ENCODE measurements around the gene RYR2. TPM values are rescaled to one million over a fixed set of nuclear protein-coding genes. Genes with fewer than 3 reads are reported as not detected.
A peak's percentile ranks its signal among the peaks of the same experiment; 100 is the strongest.

RYR2 gene
- total and polyA plus RNA-seq, 9 of the 15 experiments (the other 6 are each of a cell fraction or from before 2014, with no cell fraction given), result 0.03 to 0.42 (median 0.14) TPM

DNA sequence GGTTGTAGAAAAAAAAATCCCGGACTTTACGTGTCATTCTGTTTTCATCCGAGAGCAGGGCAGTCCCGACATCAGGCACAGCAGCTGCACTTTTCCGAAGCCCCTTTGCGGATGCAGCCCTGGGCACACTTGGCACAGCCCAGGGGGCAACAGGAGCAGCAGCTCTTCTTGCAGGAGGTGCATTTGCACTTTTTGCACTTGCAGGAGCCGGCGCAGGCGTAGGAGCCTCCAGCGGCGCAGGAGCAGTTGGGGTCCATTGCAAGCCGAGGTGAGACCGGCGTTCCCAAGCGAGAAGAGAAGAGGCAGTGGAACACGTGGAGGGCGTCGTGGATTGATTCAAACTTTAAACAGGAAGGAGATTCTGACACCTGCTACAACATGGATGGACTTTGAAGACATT lies 37.9 kb upstream of the RYR2 start, which contains the start of gene MT1HL1 (continued):
- TF ChIP-seq, protein P1, sequence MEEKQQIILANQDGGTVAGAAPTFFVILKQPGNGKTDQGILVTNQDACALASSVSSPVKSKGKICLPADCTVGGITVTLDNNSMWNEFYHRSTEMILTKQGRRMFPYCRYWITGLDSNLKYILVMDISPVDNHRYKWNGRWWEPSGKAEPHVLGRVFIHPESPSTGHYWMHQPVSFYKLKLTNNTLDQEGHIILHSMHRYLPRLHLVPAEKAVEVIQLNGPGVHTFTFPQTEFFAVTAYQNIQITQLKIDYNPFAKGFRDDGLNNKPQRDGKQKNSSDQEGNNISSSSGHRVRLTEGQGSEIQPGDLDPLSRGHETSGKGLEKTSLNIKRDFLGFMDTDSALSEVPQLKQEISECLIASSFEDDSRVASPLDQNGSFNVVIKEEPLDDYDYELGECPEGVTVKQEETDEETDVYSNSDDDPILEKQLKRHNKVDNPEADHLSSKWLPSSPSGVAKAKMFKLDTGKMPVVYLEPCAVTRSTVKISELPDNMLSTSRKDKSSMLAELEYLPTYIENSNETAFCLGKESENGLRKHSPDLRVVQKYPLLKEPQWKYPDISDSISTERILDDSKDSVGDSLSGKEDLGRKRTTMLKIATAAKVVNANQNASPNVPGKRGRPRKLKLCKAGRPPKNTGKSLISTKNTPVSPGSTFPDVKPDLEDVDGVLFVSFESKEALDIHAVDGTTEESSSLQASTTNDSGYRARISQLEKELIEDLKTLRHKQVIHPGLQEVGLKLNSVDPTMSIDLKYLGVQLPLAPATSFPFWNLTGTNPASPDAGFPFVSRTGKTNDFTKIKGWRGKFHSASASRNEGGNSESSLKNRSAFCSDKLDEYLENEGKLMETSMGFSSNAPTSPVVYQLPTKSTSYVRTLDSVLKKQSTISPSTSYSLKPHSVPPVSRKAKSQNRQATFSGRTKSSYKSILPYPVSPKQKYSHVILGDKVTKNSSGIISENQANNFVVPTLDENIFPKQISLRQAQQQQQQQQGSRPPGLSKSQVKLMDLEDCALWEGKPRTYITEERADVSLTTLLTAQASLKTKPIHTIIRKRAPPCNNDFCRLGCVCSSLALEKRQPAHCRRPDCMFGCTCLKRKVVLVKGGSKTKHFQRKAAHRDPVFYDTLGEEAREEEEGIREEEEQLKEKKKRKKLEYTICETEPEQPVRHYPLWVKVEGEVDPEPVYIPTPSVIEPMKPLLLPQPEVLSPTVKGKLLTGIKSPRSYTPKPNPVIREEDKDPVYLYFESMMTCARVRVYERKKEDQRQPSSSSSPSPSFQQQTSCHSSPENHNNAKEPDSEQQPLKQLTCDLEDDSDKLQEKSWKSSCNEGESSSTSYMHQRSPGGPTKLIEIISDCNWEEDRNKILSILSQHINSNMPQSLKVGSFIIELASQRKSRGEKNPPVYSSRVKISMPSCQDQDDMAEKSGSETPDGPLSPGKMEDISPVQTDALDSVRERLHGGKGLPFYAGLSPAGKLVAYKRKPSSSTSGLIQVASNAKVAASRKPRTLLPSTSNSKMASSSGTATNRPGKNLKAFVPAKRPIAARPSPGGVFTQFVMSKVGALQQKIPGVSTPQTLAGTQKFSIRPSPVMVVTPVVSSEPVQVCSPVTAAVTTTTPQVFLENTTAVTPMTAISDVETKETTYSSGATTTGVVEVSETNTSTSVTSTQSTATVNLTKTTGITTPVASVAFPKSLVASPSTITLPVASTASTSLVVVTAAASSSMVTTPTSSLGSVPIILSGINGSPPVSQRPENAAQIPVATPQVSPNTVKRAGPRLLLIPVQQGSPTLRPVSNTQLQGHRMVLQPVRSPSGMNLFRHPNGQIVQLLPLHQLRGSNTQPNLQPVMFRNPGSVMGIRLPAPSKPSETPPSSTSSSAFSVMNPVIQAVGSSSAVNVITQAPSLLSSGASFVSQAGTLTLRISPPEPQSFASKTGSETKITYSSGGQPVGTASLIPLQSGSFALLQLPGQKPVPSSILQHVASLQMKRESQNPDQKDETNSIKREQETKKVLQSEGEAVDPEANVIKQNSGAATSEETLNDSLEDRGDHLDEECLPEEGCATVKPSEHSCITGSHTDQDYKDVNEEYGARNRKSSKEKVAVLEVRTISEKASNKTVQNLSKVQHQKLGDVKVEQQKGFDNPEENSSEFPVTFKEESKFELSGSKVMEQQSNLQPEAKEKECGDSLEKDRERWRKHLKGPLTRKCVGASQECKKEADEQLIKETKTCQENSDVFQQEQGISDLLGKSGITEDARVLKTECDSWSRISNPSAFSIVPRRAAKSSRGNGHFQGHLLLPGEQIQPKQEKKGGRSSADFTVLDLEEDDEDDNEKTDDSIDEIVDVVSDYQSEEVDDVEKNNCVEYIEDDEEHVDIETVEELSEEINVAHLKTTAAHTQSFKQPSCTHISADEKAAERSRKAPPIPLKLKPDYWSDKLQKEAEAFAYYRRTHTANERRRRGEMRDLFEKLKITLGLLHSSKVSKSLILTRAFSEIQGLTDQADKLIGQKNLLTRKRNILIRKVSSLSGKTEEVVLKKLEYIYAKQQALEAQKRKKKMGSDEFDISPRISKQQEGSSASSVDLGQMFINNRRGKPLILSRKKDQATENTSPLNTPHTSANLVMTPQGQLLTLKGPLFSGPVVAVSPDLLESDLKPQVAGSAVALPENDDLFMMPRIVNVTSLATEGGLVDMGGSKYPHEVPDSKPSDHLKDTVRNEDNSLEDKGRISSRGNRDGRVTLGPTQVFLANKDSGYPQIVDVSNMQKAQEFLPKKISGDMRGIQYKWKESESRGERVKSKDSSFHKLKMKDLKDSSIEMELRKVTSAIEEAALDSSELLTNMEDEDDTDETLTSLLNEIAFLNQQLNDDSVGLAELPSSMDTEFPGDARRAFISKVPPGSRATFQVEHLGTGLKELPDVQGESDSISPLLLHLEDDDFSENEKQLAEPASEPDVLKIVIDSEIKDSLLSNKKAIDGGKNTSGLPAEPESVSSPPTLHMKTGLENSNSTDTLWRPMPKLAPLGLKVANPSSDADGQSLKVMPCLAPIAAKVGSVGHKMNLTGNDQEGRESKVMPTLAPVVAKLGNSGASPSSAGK (IDR thresholded peaks at IDR 0.05), result peak; percentile 36; the same call in 1 of the 2 replicates
- TF ChIP-seq, protein P2, sequence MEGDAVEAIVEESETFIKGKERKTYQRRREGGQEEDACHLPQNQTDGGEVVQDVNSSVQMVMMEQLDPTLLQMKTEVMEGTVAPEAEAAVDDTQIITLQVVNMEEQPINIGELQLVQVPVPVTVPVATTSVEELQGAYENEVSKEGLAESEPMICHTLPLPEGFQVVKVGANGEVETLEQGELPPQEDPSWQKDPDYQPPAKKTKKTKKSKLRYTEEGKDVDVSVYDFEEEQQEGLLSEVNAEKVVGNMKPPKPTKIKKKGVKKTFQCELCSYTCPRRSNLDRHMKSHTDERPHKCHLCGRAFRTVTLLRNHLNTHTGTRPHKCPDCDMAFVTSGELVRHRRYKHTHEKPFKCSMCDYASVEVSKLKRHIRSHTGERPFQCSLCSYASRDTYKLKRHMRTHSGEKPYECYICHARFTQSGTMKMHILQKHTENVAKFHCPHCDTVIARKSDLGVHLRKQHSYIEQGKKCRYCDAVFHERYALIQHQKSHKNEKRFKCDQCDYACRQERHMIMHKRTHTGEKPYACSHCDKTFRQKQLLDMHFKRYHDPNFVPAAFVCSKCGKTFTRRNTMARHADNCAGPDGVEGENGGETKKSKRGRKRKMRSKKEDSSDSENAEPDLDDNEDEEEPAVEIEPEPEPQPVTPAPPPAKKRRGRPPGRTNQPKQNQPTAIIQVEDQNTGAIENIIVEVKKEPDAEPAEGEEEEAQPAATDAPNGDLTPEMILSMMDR (IDR thresholded peaks at IDR 0.05 in 2 of 3, conservative IDR thresholded peaks at IDR 0.05 in 1 of 3; ENCODE audit: insufficient read depth in 2 of 3, low read depth in 1 of 3, low read length in 3 of 3), result no peak
- no peak for TF ChIP-seq ZBTB33 (CRISPR knock-in tag; IDR thresholded peaks at IDR 0.05)
